NCI-H146 (cell line): ENCODE data around the gene PLD2.
"Not testable (repeated sequence)": the region's sequence is repeated elsewhere in the genome, so short reads cannot be mapped to it uniquely, and the experiment has no call there.

Source experiments
- DNase-seq: peaks from one replicate; lab custom pipeline; 2025; lab: John Stamatoyannopoulos, UW

PLD2 gene

GRCh38 chr17:4856937-4857314, 50.0 kb downstream of the PLD2 start:
- no peak for DNase-seq

- not testable (repeated sequence) for DNase-seq
Measured at GRCh38 chr17:4857347-4857746, 50.4 kb downstream of the PLD2 start.

- DNase-seq = no peak
Measured at GRCh38 chr17:4858068-4858881, 51.3 kb downstream of the PLD2 start.

- DNase-seq = no peak
Measured at GRCh38 chr17:4858882-4859260, 51.9 kb downstream of the PLD2 start.

GRCh38 chr17:4859816-4860625, 53.1 kb downstream of the PLD2 start:
- no peak for DNase-seq

- no peak for DNase-seq
Measured at GRCh38 chr17:4860651-4861050, 53.7 kb downstream of the PLD2 start.

GRCh38 chr17:4861052-4861451, 54.1 kb downstream of the PLD2 start:
- DNase-seq = no peak

GRCh38 chr17:4862720-4863119, 55.8 kb downstream of the PLD2 start:
- no peak for DNase-seq

- no peak for DNase-seq
Measured at GRCh38 chr17:4863321-4863720, 56.4 kb downstream of the PLD2 start.

GRCh38 chr17:4867535-4867934, 60.6 kb downstream of the PLD2 start:
- DNase-seq = not testable (repeated sequence)

- not testable (repeated sequence) for DNase-seq
Measured at GRCh38 chr17:4869058-4869998, 62.4 kb downstream of the PLD2 start.

- DNase-seq = no peak
Measured at GRCh38 chr17:4870855-4871254, 63.9 kb downstream of the PLD2 start.

GRCh38 chr17:4872786-4873185, 65.8 kb downstream of the PLD2 start:
- no peak for DNase-seq
